Neural cell (in vitro differentiated cells): ENCODE measurements around the gene ACBD6. TPM values are rescaled to one million over a fixed set of nuclear protein-coding genes. Genes with fewer than 3 reads are reported as not detected.

ENCODE experiments used
- H2AFZ ChIP-seq: fragments of 200-600, 300-800 bp; sonication (generic), shearing (Covaris generic); 2 replicates; pipeline ENCODE4 v1.6.0; 2014; ENCODE audit warnings: low read depth, mild to moderate bottlenecking, antibody characterized with exemption, low read length, moderate library complexity
- H3F3A ChIP-seq: fragments of 200-600 bp; shearing (Covaris generic); 2 replicates; pipeline ENCODE4 v1.6.1; 2016; ENCODE audit warnings: mild to moderate bottlenecking, moderate library complexity, mixed read lengths, antibody characterized with exemption, low read length; ENCODE audit not compliant: insufficient read depth, poor library complexity, severe bottlenecking
- H3K27ac ChIP-seq: fragments of 200-600, 300-800 bp; sonication (generic), shearing (Covaris generic); 2 replicates; pipeline ENCODE4 v1.5.1; 2014; ENCODE audit warnings: mild to moderate bottlenecking, low read length, moderate library complexity
- H3K27me3 ChIP-seq: fragments of 300-800, 200-600 bp; sonication (generic), shearing (Covaris generic); 2 replicates; pipeline ENCODE4 v1.6.0; 2014; ENCODE audit warnings: mild to moderate bottlenecking, low read depth, low read length, moderate library complexity; ENCODE audit not compliant: insufficient read depth
- H3K36me3 ChIP-seq: fragments of 300-800, 200-600 bp; sonication (generic), shearing (Covaris generic); 2 replicates; pipeline ENCODE4 v1.5.1; 2014; ENCODE audit warnings: mild to moderate bottlenecking, antibody characterized with exemption, low read length, moderate library complexity; ENCODE audit not compliant: insufficient read depth
- H3K4me2 ChIP-seq: fragments of 300-800, 200-600 bp; sonication (generic), shearing (Covaris generic); 2 replicates; pipeline ENCODE4 v1.6.0; 2014; ENCODE audit warnings: mild to moderate bottlenecking, low read length
- H3K4me3 ChIP-seq: fragments of 300-800, 200-600 bp; sonication (generic), shearing (Covaris generic); 2 replicates; pipeline ENCODE4 v1.5.1; 2014; ENCODE audit warnings: mild to moderate bottlenecking, low read length, moderate library complexity
- H3K79me2 ChIP-seq: fragments of 200-600 bp; shearing (Covaris generic); replicated peaks from 2 replicates; pipeline ENCODE4 v1.6.0; 2014; ENCODE audit warnings: mild to moderate bottlenecking, low read length, moderate library complexity; ENCODE audit not compliant: insufficient read depth
- H3K9ac ChIP-seq: fragments of 300-800, 200-600 bp; sonication (generic), shearing (Covaris generic); 2 replicates; pipeline ENCODE4 v1.6.1; 2016; ENCODE audit warnings: mild to moderate bottlenecking, low read length, mixed read lengths
- H3K9me2 ChIP-seq: fragments of 200-600 bp; shearing (Covaris generic); 2 replicates; pipeline ENCODE4 v1.6.1; 2016; ENCODE audit warnings: mild to moderate bottlenecking, low read length, mixed read lengths; ENCODE audit not compliant: insufficient read depth
- H3K9me3 ChIP-seq: fragments of 200-600, 300-800 bp; sonication (generic), shearing (Covaris generic); 2 replicates; pipeline ENCODE4 v1.6.1; 2016; ENCODE audit warnings: mild to moderate bottlenecking, mixed run types, low read length, moderate library complexity, mixed read lengths
- H4K20me1 ChIP-seq: fragments of 200-600 bp; shearing (Covaris generic); 2 replicates; pipeline ENCODE4 v1.6.1; 2016; ENCODE audit warnings: mild to moderate bottlenecking, mixed run types; ENCODE audit not compliant: insufficient read depth
- EP300 ChIP-seq: fragments of 450-650 bp; conservative IDR thresholded peaks from 2 replicates; pipeline ENCODE4 v1.6.1; 2014; ENCODE audit warnings: antibody characterized with exemption, mild to moderate bottlenecking, moderate library complexity; ENCODE audit not compliant: poor library complexity, severe bottlenecking
- EZH2 ChIP-seq: fragments of 200-600, 300-800 bp; shearing (Covaris generic), sonication (generic); IDR thresholded peaks from 2 replicates; pipeline ENCODE4 v1.6.1; 2014; ENCODE audit warnings: antibody characterized with exemption, low read length, borderline replicate concordance, mild to moderate bottlenecking; ENCODE audit not compliant: insufficient read depth, poor library complexity, severe bottlenecking
- MXI1 ChIP-seq: fragments of 450-650 bp; conservative IDR thresholded peaks from 2 replicates; pipeline ENCODE4 v1.6.1; 2014; ENCODE audit warnings: antibody characterized with exemption, mild to moderate bottlenecking; ENCODE audit not compliant: poor library complexity, severe bottlenecking
- POLR2AphosphoS5 ChIP-seq: IDR thresholded peaks from 2 replicates; pipeline ENCODE4 v1.6.1; 2012
- RAD21 ChIP-seq: fragments of 450-650 bp; conservative IDR thresholded peaks from 2 replicates; pipeline ENCODE4 v1.6.1; 2014; ENCODE audit warnings: antibody characterized with exemption, mild to moderate bottlenecking, moderate library complexity
- SMC3 ChIP-seq: fragments of 450-650 bp; conservative IDR thresholded peaks from 2 replicates; pipeline ENCODE4 v1.6.1; 2014; ENCODE audit warnings: antibody characterized with exemption, mild to moderate bottlenecking, moderate library complexity; ENCODE audit not compliant: poor library complexity
- TAF1 ChIP-seq: IDR thresholded peaks from 2 replicates; pipeline ENCODE4 v1.6.1; 2012; ENCODE audit warnings: low read depth
- polyA plus RNA-seq: library from polyadenylated mRNA; depleted of rRNA; stranded (reverse); fragments of >200 nt; gene quantifications from 2 replicates; pipeline ENCODE4 v1.2.3, GENCODE V29; 2014
- TF ChIP-seq, protein P1 (sequence below): fragments of 450-650 bp; IDR thresholded peaks from 2 replicates; pipeline ENCODE4 v1.5.1; 2014; ENCODE audit warnings: antibody characterized with exemption, mild to moderate bottlenecking, moderate library complexity; ENCODE audit not compliant: poor library complexity, severe bottlenecking
- TF ChIP-seq, protein P2 (sequence below): IDR thresholded peaks from 2 replicates; pipeline ENCODE4 v1.6.1; 2012; ENCODE audit warnings: borderline replicate concordance

The ACBD6 gene
- polyA plus RNA-seq, 1 donor from 2014 or later, result 92.4 TPM

DNA sequence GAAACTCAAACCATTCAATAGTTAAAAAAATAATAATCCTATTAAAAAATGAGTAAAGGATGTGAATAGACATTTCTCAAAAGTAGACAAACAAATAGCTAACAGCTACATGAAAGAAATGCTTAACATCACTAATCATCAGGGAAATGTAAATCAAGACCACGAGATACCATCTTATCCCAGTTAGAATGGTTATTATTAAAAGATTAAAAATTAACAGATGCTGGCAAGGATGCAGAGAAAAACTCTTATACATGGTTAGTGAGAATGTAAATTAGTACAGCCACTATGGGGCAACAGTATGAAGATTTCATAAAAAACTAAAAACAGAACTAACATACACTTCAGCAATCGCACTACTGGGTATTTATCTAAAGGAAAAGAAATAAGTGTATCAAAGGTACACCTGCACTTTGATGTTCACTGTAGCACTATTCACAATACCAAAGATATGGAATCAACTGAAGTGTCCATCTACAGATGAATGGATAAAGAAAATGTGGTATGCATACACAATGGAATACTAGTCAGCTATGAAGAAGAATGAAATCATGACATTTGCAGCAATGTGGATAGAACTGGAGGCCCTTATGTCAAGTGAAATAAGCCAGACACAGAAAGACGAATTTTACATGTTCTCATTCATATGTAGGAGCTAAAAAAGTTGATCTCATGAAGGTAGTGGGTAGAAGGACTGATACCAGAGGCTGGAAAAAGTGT is 117.9 kb downstream of the ACBD6 start:
- H3K36me3 ChIP-seq, result no peaks in the 10 kb centered on the region

DNA sequence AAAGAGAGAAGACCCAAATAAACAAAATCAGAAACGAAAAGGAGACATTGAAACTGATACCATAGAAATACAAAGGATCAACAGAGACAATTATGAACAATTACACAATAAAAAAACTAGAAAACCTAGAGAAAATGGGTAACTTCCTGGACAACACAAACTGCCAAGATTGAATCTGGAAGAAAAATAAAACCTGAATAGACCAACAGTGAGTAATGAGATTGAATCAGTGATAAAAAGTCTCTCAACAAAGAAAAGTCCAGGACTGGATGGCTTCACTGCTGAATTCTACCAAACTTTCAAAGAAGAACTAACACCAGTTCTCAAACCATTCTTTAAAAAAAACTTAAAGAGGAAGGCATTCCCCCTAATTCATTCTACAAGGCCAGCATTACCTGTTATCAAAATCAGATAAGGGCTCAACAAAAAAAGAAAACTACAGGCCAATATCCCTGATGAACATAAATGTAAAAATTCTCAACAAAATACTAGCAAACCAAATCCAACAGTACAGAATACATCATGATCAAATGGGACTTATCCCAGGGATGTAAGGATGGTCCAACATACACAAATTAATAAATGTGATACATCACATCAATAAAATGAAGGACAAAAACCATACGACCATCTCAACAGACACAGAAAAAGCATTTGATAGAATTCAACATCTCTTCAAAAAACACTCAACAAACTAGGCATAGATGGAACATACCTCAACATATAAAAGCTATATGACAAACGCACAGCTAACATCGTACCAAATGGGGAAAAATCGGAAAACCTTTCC is 119.9 kb downstream of the ACBD6 start:
- Histone ChIP-seq H3K9me3 (peaks cover 21% of the 10 kb centered on the region), H3K27me3 (no peaks in the 10 kb centered on the region), H3K4me2 (no peak overlapping the region), H3K4me3 (no peak overlapping the region), H4K20me1 (no peaks in the 10 kb centered on the region), H2AFZ (no peak overlapping the region), H3F3A (no peaks in the 10 kb centered on the region), H3K9me2 (no peaks in the 10 kb centered on the region), H3K9ac (no peak overlapping the region), H3K79me2 (peaks cover 12% of the 10 kb centered on the region), H3K36me3 (no peaks in the 10 kb centered on the region), H3K27ac (no peak overlapping the region)
- TF ChIP-seq TAF1, result no peak
- TF ChIP-seq EZH2, result no peak
- TF ChIP-seq POLR2AphosphoS5, result no peak
- TF ChIP-seq, protein P1, sequence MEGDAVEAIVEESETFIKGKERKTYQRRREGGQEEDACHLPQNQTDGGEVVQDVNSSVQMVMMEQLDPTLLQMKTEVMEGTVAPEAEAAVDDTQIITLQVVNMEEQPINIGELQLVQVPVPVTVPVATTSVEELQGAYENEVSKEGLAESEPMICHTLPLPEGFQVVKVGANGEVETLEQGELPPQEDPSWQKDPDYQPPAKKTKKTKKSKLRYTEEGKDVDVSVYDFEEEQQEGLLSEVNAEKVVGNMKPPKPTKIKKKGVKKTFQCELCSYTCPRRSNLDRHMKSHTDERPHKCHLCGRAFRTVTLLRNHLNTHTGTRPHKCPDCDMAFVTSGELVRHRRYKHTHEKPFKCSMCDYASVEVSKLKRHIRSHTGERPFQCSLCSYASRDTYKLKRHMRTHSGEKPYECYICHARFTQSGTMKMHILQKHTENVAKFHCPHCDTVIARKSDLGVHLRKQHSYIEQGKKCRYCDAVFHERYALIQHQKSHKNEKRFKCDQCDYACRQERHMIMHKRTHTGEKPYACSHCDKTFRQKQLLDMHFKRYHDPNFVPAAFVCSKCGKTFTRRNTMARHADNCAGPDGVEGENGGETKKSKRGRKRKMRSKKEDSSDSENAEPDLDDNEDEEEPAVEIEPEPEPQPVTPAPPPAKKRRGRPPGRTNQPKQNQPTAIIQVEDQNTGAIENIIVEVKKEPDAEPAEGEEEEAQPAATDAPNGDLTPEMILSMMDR, result no peak
- TF ChIP-seq, protein P2, sequence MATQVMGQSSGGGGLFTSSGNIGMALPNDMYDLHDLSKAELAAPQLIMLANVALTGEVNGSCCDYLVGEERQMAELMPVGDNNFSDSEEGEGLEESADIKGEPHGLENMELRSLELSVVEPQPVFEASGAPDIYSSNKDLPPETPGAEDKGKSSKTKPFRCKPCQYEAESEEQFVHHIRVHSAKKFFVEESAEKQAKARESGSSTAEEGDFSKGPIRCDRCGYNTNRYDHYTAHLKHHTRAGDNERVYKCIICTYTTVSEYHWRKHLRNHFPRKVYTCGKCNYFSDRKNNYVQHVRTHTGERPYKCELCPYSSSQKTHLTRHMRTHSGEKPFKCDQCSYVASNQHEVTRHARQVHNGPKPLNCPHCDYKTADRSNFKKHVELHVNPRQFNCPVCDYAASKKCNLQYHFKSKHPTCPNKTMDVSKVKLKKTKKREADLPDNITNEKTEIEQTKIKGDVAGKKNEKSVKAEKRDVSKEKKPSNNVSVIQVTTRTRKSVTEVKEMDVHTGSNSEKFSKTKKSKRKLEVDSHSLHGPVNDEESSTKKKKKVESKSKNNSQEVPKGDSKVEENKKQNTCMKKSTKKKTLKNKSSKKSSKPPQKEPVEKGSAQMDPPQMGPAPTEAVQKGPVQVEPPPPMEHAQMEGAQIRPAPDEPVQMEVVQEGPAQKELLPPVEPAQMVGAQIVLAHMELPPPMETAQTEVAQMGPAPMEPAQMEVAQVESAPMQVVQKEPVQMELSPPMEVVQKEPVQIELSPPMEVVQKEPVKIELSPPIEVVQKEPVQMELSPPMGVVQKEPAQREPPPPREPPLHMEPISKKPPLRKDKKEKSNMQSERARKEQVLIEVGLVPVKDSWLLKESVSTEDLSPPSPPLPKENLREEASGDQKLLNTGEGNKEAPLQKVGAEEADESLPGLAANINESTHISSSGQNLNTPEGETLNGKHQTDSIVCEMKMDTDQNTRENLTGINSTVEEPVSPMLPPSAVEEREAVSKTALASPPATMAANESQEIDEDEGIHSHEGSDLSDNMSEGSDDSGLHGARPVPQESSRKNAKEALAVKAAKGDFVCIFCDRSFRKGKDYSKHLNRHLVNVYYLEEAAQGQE, result no peak
- TF ChIP-seq SMC3, result no peak
- TF ChIP-seq RAD21, result no peak
- TF ChIP-seq MXI1, result no peak
- no peak for TF ChIP-seq EP300

More for the DNA sequence above, 117.9 kb downstream of the ACBD6 start:
- TF ChIP-seq, protein P2, result no peak
- no peak for TF ChIP-seq EP300
- TF ChIP-seq POLR2AphosphoS5, result no peak
- TF ChIP-seq EZH2, result no peak
- Histone ChIP-seq H3K4me2 (no peak overlapping the region), H3K27me3 (no peaks in the 10 kb centered on the region), H4K20me1 (no peaks in the 10 kb centered on the region), H3F3A (no peaks in the 10 kb centered on the region), H3K4me3 (no peak overlapping the region), H3K9ac (no peak overlapping the region), H3K79me2 (peaks cover 12% of the 10 kb centered on the region), H3K27ac (no peak overlapping the region), H3K9me3 (peaks cover 16% of the 10 kb centered on the region), H2AFZ (no peak overlapping the region), H3K9me2 (no peaks in the 10 kb centered on the region)
